HG02973 (cell line): ENCODE measurements around the gene CRB1.
A peak's percentile ranks its signal among the peaks of the same experiment; 100 is the strongest.

Experiments
- ATAC-seq: cut with Tn5 transposase; IDR thresholded peaks from one replicate; pipeline ENCODE4 v1.9.1; 2021; ENCODE audit warnings: moderate library complexity; ENCODE audit not compliant: unreplicated experiment

CRB1 gene

DNA sequence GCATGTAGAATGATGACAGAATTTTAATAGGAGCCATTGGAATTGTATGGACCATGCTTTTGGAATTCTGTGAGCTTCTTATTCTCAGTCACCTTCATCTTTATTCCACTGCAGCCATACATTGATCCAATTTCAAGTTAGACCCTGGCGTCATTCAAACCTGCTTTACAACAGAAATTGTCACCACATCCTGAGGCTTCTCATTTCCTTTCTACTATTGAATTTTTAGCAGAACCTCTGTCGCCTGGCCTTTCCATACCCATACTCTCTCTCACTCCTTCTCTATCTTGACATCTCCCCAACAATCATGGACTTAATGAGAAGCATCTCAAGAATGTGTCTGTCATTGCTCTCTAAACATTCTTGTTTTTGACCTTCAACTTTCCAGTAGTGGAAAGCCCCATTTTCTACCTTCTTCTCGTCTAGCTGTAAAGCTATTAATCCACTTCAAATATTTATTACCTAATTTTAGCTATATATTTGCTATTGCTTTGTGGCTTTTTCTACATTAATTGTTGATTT, 74.1 kb downstream of the CRB1 start:
- ATAC-seq = no peak

DNA sequence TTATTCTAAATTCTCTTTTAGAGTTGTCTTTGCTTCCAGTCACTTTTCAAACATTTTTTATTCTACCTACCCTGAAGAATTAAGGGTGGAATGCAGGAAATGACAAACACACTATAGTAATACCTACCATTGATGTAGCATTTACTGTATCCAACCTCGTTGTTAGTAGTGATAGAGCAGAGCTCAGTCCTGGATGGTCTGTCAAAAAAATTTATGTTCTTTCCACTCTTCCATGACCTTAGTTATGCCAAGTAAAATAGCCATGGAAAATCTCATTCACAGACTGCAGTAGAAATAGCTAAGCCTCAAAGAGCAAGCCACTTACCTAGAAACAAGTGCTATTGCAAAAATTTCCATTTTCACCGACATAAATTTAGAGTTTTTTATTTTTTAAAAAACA, 74.6 kb downstream of the CRB1 start:
- ATAC-seq = no peak

DNA sequence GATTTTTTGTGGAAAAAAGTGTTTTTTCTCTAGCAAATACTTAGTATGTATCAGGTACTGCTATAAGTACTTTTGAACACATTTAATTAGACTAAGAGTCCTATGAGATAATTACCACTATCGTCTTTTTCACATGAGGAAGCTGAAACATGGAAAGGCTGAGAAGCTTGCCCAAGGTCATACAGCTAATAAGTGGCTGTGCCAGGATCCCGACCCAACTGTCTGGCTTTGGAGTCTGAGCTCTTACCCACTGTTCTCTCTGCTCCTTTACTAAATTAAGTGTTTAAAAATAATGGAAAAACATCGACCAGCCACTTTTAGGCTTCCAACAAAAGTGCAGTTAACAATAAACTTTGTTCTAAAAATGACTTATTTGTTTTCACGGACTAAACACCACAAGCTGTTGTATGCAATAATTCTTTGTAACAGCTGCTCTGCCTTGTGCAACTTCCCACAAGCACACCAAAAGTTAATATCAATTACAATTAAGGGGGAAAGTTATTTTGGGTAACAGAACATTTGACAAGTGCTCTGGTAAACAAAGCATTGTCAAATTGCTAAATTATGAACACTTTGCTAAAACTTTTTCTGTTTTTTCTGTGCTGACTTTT, 75.7 kb downstream of the CRB1 start:
- ATAC-seq = no peak

DNA sequence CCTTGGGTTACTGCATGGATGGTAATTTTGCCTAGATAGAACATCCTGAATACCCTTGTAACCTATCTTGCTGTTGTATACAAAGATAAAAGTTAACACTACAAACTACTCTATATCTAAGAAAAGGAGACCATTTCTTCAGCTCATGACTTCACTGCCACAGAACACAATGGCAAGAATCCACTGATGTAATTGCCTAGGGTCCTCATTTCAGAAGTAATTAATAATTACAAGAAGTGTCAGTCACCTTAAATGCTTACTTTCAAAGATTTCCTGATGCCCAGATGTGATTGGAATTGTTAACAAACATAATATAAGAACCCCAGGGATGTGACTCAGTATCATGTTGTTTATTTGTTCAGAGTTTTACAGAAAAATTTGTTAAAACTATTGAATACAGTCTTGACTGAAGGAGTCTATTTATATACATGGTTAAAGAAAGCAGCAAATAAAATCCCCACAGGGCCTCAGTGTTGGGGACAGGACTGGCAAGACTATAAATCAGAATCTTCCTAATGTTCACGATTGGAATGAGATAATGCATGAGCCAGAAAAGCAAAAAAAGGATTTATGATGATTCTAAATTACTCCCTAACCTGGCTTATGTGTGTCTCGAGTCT, 83.9 kb downstream of the CRB1 start:
- ATAC-seq = no peak

- no peak for ATAC-seq
These were observed 87.4 kb downstream of the CRB1 start for GRCh38 chr1:197355248-197355995.

DNA sequence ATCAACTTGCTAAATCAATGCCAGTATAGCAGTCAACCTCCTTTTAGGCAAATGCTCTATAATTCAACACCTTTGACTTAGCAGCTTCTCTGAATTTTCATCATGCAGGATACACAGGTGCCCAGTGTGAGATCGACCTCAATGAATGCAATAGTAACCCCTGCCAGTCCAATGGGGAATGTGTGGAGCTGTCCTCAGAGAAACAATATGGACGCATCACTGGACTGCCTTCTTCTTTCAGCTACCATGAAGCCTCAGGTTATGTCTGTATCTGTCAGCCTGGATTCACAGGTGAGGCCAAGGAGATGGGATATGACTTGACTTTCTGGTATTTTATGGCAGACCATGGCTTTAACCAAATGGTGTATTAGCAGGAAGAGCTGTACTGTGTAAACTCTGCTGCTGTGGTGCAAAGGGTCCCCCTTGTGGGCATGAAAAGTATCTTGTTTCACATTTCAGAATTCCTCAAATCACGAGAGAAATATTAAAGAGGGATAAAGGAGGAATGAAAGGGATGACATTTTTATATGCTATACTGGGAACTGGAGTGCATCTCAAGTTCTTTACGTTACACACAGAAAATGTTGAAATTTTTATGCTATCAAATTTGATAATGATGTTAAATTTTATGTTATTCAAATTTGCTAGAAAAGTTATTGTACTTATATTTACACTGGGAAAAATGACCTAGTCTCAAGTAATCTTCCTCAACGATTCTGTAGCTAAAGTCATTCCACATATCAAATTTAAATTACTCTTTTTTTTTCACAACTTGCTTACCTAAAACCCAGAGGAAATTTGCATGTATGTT, 88.9 kb downstream of the CRB1 start:
- ATAC-seq = peak; percentile 75

DNA sequence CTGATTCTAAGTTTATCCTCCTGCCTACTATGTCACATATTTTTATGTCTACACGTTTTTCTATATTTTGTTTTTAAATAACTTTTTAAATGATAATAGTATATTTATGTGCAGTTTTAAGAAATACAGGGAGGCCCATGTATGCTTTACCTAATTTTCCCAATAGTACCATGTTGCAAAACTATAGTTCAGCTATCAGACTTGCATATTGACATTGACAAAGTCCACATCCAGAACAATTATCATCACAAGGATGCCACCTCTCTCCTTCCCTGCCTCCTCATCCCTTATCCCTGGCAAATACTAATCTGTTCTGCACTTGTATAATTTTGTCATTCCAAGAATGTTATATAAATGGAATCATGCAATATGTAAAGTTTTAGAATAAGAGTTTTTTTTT, 90.9 kb downstream of the CRB1 start:
- no peak for ATAC-seq

DNA sequence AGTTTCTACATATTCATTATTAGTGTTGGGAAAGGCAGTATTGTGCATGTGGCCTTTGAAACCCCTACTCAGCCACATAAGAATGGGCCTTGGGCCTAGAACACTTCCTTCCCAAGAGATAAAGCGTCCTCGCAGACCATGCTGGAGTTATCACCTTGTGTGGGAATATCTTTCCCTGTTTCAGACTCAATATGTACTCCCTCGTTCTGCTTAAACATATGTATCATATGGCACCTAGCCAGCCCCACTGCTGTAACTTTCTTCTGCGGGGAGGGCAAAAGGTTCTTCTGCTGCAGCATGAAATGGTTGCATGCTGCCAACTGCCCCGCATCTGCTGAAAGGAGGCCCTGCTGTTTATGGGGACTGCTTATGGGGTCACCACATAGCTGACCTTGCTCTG, 92.0 kb downstream of the CRB1 start:
- no peak for ATAC-seq

DNA sequence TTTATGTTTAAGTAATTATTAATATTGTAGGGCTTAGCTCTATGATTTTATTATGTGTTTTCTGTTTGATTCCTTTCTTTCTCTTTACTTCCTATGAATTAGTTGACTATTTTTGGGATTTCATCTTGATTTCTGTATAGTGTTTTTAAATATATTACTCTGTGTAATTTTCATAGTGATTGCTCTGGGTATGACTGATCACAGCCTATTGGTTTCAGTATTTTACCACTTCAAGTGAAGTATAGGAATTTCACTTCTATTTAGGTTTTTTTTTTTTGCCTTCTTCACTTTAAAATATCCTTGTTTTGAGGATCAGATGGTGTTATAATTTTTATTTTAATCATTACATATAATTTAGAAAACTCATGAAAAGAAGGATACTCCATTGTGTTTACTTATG, 94.8 kb downstream of the CRB1 start:
- no peak for ATAC-seq

DNA sequence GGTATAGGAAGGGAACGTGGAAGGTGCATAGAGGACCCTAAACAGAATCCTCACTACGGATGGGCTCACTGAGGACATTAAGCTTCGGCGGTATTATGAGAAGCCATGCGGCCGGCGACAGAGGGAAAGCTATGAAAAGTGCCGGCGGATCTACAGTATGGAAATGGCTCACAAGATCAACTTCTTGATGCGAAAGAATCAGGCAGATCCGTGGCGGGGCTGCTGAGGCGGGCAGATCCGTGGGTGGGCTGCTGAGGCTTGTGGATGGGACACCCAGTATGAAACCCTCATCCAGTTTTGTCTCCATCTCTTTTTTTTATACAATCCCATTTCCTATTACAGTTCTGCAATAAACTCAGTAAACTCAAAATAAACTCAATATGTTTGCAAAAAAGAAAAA, 95.8 kb downstream of the CRB1 start:
- ATAC-seq = no peak

GRCh38 chr1:197366996-197367395, 98.9 kb downstream of the CRB1 start:
- ATAC-seq = no peak

GRCh38 chr1:197367627-197368026, 99.6 kb downstream of the CRB1 start:
- no peak for ATAC-seq

- peak; percentile 54 for ATAC-seq
These were observed 106.4 kb downstream of the CRB1 start for GRCh38 chr1:197374428-197374827.

GRCh38 chr1:197384471-197384870, 116.4 kb downstream of the CRB1 start:
- ATAC-seq = no peak

GRCh38 chr1:197388801-197389200, 120.7 kb downstream of the CRB1 start:
- no peak for ATAC-seq

DNA sequence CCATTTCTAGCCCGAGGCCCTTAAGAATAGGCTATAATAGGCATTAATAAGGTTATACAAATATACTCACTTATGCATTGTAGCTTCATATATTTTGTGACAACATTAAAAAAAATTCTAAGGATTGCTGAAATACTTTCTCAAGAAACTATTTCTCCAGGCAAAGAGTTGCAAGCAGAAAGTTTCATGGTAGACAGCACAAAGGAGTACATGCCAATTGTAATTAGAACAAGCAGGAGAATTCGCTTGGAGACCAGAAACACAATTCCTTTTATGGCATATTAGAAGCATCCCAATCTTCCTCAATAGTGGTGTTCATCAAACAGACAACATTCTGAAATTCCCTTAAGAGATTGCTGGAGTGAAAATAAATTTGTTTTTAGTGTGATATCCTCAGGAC, 122.8 kb downstream of the CRB1 start:
- no peak for ATAC-seq

DNA sequence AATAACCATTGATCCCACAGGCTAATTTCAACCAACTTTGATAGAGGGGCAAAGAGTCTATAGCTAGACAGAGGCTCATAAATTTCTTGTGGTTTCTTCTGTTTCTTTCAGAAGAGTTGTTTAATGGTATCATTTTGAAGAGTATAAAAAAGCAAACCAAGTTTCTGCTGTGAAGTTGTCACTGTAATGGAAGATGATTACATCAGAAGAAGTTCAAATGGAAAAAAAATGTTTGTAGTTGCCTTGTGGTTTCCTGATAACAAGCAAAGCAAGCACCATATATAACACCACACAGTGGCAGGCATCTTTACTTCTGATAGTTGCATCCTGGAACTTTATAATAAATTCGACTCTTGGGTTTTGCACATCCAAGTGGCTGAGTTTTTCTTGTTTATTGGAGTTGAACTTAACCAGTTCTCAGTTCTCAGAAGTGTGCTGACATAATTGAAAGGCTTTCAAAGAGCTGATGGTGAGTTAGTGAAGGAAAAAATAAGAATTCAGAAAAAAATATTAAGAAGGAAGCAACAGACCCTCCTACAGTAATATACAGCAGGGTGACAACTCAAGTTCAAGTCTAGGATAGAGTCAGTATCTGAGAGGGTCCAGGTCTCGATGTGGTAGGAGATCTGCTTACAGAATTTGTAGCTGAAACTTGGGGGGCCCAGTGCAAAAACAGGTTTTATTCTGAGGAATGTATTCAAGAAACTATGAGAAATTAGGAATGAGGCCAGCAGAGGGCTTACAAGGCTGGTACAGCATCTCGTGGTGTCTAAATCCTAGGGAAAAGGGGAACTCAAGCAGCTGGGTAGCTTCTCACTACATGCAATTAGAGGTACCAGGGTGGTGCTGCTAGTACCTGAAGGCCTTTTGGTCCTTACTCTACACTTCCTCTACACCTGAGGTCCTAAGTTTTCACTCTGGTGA, 123.5 kb downstream of the CRB1 start:
- ATAC-seq = no peak

GRCh38 chr1:197392541-197392940, 124.5 kb downstream of the CRB1 start:
- no peak for ATAC-seq

DNA sequence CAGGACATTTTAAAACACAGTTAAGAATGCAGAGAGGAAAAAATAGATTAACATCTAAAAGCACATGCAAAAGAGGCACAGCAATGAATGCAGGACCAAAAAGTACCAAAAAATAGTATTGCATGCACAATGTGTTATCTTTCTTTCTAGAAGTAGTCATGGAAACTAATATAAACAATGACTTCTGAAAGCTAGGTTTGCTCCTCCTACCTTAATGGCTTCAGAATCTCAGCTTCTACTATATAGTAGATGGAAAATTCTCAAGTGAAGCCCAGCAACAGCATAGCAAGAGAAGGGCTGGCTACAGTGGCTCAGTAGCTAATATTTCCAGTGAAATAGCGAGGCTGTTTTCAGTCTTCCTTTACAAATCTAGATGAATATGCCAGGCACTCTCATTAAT, 125.1 kb downstream of the CRB1 start:
- ATAC-seq = no peak

DNA sequence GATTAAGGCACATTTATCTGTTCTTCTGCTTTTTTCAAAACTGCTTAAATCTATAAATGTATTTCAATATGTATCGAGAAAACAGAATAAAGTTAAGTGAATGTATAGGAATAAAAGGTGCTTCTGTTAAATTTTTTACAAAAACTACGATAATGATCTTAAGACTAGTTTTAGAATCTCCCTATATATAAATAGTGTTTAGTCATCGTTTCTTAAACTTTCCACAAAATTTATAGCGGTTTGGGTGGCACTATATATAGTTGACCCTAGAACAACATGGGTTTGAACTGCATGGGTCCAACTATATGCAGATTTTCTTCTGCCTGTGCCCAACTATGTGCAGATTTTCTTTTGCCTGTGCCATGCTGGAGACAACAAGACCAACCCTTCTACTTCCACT, 125.7 kb downstream of the CRB1 start:
- ATAC-seq = no peak
